IMR-90 (cell line): ENCODE results near the gene LUC7L. TPM values are rescaled to one million over a fixed set of nuclear protein-coding genes. Genes with fewer than 3 reads are reported as not detected.

ENCODE experiments used
- ATAC-seq: fragments of 200-7000 bp; cut with Tn5 transposase; 2 replicates; pipeline ENCODE4 v1.9.1; 2020; ENCODE audit warnings: low read depth, mild to moderate bottlenecking, moderate library complexity
- BruUV-seq: library from RNA; stranded (reverse); fragments of 400-500 nt; replicated peaks from 2 replicates; lab custom pipeline; 2021; lab: Mats Ljungman, UMichigan
- CTCF ChIA-PET: fragments of 300-600 bp; formaldehyde crosslinking; extraction: SDS; loops from one replicate; lab custom pipeline; 2021; ENCODE audit warnings: antibody characterized with exemption; lab: Yijun Ruan, JAX
- POLR2A ChIA-PET: fragments of 300-600 bp; sonication (Branson Sonifier 250); formaldehyde crosslinking; loops from one replicate; lab custom pipeline; 2022; ENCODE audit warnings: antibody characterized with exemption; ENCODE audit not compliant: unreplicated experiment; lab: Charles Lee
- DNase-seq: peaks from one replicate; pipeline ENCODE4 v3.0.0; 2013
- H2AFZ ChIP-seq: replicated peaks from 2 replicates; pipeline ENCODE3; 2013; ENCODE audit warnings: low read length, mild to moderate bottlenecking; ENCODE audit not compliant: poor library complexity
- H2AK5ac ChIP-seq: 2 replicates; pipeline ENCODE4 v1.6.1; 2013; ENCODE audit warnings: low read depth, low read length, inconsistent platforms
- H2AK9ac ChIP-seq: replicated peaks from 2 replicates; pipeline ENCODE3; 2013; ENCODE audit warnings: mild to moderate bottlenecking, low read depth, low read length, moderate library complexity; ENCODE audit not compliant: poor library complexity
- H2BK120ac ChIP-seq: 2 replicates; pipeline ENCODE4 v1.6.1; 2013; ENCODE audit warnings: low read depth, low read length, inconsistent platforms
- H2BK15ac ChIP-seq: 3 replicates; pipeline ENCODE4 v1.6.1; 2013; ENCODE audit warnings: low read depth, low read length, inconsistent platforms
- H2BK20ac ChIP-seq: 2 replicates; pipeline ENCODE4 v1.6.1; 2013; ENCODE audit warnings: low read depth, mild to moderate bottlenecking, inconsistent platforms, low read length, moderate library complexity
- H2BK5ac ChIP-seq: 2 replicates; pipeline ENCODE4 v1.6.1; 2013; ENCODE audit warnings: mild to moderate bottlenecking, low read depth, low read length, inconsistent platforms; ENCODE audit not compliant: poor library complexity, severe bottlenecking
- H3K14ac ChIP-seq: replicated peaks from 2 replicates; pipeline ENCODE4 v1.6.1; 2013; ENCODE audit warnings: low read depth, low read length, inconsistent platforms
- H3K18ac ChIP-seq: 2 replicates; pipeline ENCODE4 v1.6.1; 2013; ENCODE audit warnings: low read depth, low read length, control low read depth
- H3K23ac ChIP-seq: 2 replicates; pipeline ENCODE4 v1.6.1; 2013; ENCODE audit warnings: low read depth, low read length, inconsistent platforms
- H3K27ac ChIP-seq: 2 replicates; pipeline ENCODE4 v1.5.1; 2013; ENCODE audit warnings: mild to moderate bottlenecking, control low read depth, low read length; ENCODE audit not compliant: insufficient read depth
- H3K27me3 ChIP-seq: 2 replicates; pipeline ENCODE4 v1.6.1; 2013; ENCODE audit warnings: low read length; ENCODE audit not compliant: control insufficient read depth, insufficient read depth
- H3K36me3 ChIP-seq: 2 replicates; pipeline ENCODE4 v1.6.1; 2013; ENCODE audit warnings: low read length, mixed read lengths; ENCODE audit not compliant: control insufficient read depth, insufficient read depth
- H3K4ac ChIP-seq: 2 replicates; pipeline ENCODE4 v1.6.1; 2013; ENCODE audit warnings: low read depth, low read length, inconsistent platforms
- H3K4me1 ChIP-seq: 2 replicates; pipeline ENCODE4 v1.6.1; 2013; ENCODE audit warnings: low read length, mixed read lengths; ENCODE audit not compliant: control insufficient read depth, insufficient read depth
- H3K4me2 ChIP-seq: 2 replicates; pipeline ENCODE4 v1.6.1; 2013; ENCODE audit warnings: low read depth, mild to moderate bottlenecking, control low read depth, low read length, moderate library complexity
- H3K4me3 ChIP-seq: 2 replicates; pipeline ENCODE4 v1.5.1; 2013; ENCODE audit warnings: low read depth, mild to moderate bottlenecking, control low read depth, low read length, moderate library complexity; ENCODE audit not compliant: insufficient read depth
- H3K56ac ChIP-seq: 2 replicates; pipeline ENCODE4 v1.6.1; 2013; ENCODE audit warnings: low read length, inconsistent platforms; ENCODE audit not compliant: insufficient read depth; ENCODE audit errors: extremely low read depth
- H3K79me1 ChIP-seq, 2 experiments: 2 replicates each; pipeline ENCODE4 v1.6.1; 2013; ENCODE audit warnings: low read length in 2 of 2, inconsistent platforms in 1 of 2, low read depth in 1 of 2
- H3K9ac ChIP-seq: 2 replicates; pipeline ENCODE4 v1.6.1; 2013; ENCODE audit warnings: low read depth, low read length, control low read depth
- H3K9me1 ChIP-seq: 2 replicates; pipeline ENCODE4 v1.6.1; 2013; ENCODE audit warnings: low read length, inconsistent platforms; ENCODE audit not compliant: insufficient read depth
- H3K9me3 ChIP-seq: 2 replicates; pipeline ENCODE4 v1.6.1; 2013; ENCODE audit warnings: low read length; ENCODE audit not compliant: control insufficient read depth, insufficient read depth
- H4K20me1 ChIP-seq: 2 replicates; pipeline ENCODE4 v1.6.1; 2013; ENCODE audit warnings: low read length, inconsistent platforms; ENCODE audit not compliant: insufficient read depth
- H4K5ac ChIP-seq: 2 replicates; pipeline ENCODE4 v1.6.1; 2013; ENCODE audit warnings: mild to moderate bottlenecking, low read depth, low read length, control low read depth
- H4K8ac ChIP-seq, 2 experiments: 2 replicates each; pipeline ENCODE4 v1.6.1; 2013; ENCODE audit warnings: low read depth in 2 of 2, low read length in 2 of 2, control low read depth in 1 of 2, inconsistent platforms in 1 of 2
- H4K91ac ChIP-seq: 2 replicates; pipeline ENCODE4 v1.6.1; 2013; ENCODE audit warnings: low read depth, low read length, inconsistent platforms; ENCODE audit not compliant: insufficient read depth
- BHLHE40 ChIP-seq: fragments of 150-350 bp; IDR thresholded peaks from 2 replicates; pipeline ENCODE4 v1.6.1; 2016; ENCODE audit warnings: mild to moderate bottlenecking, low read depth, low read length
- ELK1 ChIP-seq: fragments of 150-350 bp; IDR thresholded peaks from 2 replicates; pipeline ENCODE4 v1.6.1; 2016; ENCODE audit warnings: low read depth, mild to moderate bottlenecking, low read length, moderate library complexity, borderline replicate concordance
- FOS ChIP-seq: fragments of 150-350 bp; IDR thresholded peaks from 2 replicates; pipeline ENCODE4 v1.6.1; 2016; ENCODE audit warnings: low read depth, low read length
- MAZ ChIP-seq: IDR thresholded peaks from 2 replicates; pipeline ENCODE4 v1.6.1; 2012; ENCODE audit warnings: low read depth, mild to moderate bottlenecking, low read length, improper control_type of control experiment, moderate library complexity, borderline replicate concordance
- USF2 ChIP-seq: fragments of 150-350 bp; IDR thresholded peaks from 2 replicates; pipeline ENCODE4 v1.6.1; 2017; ENCODE audit warnings: mild to moderate bottlenecking, antibody characterized with exemption, low read length, low read depth
- WGBS, 2 experiments: methylation state at CpG; one replicate each; pipeline versions ENCODE4 v1.1.5 to v1.1.7; 2013; ENCODE audit warnings: missing lambda C conversion rate in 2 of 2; ENCODE audit not compliant: insufficient read length in 1 of 2; ENCODE audit errors: extremely low coverage in 2 of 2; 5-methylcytosine and 5-hydroxymethylcytosine counted together
- dilution Hi-C: fragments of 300-500 bp; cut with HindIII; formaldehyde crosslinking; loops from one replicate; pipeline ENCODE4 v1.14.3; 2018; ENCODE audit warnings: low sequenced_read_pairs; ENCODE audit not compliant: unreplicated experiment
- in situ Hi-C: fragments of 300-500 bp; cut with MboI; formaldehyde crosslinking; loops from 3 replicates; pipeline ENCODE4 v1.14.3; 2019; ENCODE audit warnings: low sequenced_read_pairs, inconsistent platforms, mixed read lengths
- intact Hi-C: fragments of 100-400 bp; cut with micrococcal nuclease; formaldehyde crosslinking; loops from 2 replicates; pipeline ENCODE4 v1.10.0; 2022
- polyA plus RNA-seq, 3 experiments: library from polyadenylated mRNA; depleted of rRNA; stranded (reverse); fragments of >200 nt; gene quantifications; 2 replicates each; pipeline ENCODE4 v1.2.3, GENCODE V29; 2012; ENCODE audit warnings: low replicate concordance in 1 of 3
- total RNA-seq: library from RNA; depleted of rRNA; stranded (reverse); fragments of >200 nt; gene quantifications from 2 replicates; pipeline ENCODE4 v1.2.3, GENCODE V29; 2012

The LUC7L gene
- total and polyA plus RNA-seq, 2 of the 4 experiments (the other 2 are of a cell fraction) = 21.5 to 55.6 TPM

GRCh38 chr16:273547-274421 is 44.5 kb upstream of the LUC7L start:
- BruUV-seq = no TSS peak
- Histone ChIP-seq H4K91ac (no peak overlapping the region), H3K9me1 (no peaks in the 10 kb centered on the region), H4K8ac (no peak overlapping the region), H3K4me1 (peaks cover 3% of the 10 kb centered on the region; the same call in 1 of the 2 replicates), H2AK9ac (no peak overlapping the region), H3K14ac (no peak overlapping the region), H3K9ac (no peak overlapping the region), H3K79me1 (no peaks in the 10 kb centered on the region), H3K56ac (no peak overlapping the region), H3K27me3 (peaks cover 21% of the 10 kb centered on the region; the same call in 1 of the 2 replicates), H3K9me3 (no peaks in the 10 kb centered on the region), H3K4me2 (no peak overlapping the region), H2AFZ (no peak overlapping the region), H2BK15ac (no peak overlapping the region), H2BK20ac (no peak overlapping the region), H2BK5ac (no peak overlapping the region), H3K36me3 (no peaks in the 10 kb centered on the region), H3K27ac (no peak overlapping the region), H3K4ac (no peak overlapping the region), H2BK120ac (no peak overlapping the region), H2AK5ac (no peak overlapping the region; the same call in 1 of the 2 replicates), H3K18ac (no peak overlapping the region), H4K5ac (no peak overlapping the region), H3K23ac (no peak overlapping the region), H3K4me3 (no peak overlapping the region), H4K20me1 (no peaks in the 10 kb centered on the region)
- dilution Hi-C loops = no loop called here
- no peak for TF ChIP-seq MAZ
- no peak for TF ChIP-seq FOS
- TF ChIP-seq BHLHE40 = no peak
- TF ChIP-seq ELK1 = no peak
- no peak for TF ChIP-seq USF2
- DNase-seq = no peak
- in situ Hi-C loops = no loop called here
- ChIA-PET POLR2A (no interaction called here), CTCF (no interaction called here)
- intact Hi-C loops = no loop called here
- WGBS, 2 experiments = no CpG with 5 or more reads among the region's 30 CpGs
- ATAC-seq = no peak
